ENCODE measurements around the gene CDC5L.

Gene CDC5L

DNA sequence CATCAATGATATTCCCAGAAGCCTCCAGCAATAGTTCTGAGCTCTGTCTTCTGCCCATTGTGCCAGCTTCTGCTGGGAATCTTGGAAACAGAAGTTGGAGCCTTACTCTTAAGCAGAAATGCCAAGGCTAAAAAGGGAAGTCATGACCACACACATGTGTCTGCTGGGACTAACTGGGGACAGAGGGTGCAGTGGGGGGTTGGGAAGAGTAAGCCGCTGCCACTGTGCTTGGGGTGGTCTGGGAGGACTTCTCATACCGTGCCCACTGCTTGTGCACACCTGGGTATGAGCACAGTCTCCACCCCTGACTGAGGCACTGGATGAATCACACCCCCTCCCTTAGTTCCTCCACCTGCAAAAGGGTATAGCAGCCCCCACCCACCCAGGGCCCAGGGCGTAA lies 90.7 kb downstream of the CDC5L start:
- Histone ChIP-seq H4K20me1 (ENCODE audit: low read depth, low read length) (no peaks in the 10 kb centered on the region), H3K79me2 (ENCODE audit: insufficient read depth, low read length) (no peaks in the 10 kb centered on the region), H2AFZ (ENCODE audit: low read depth, low read length, severe bottlenecking) (no peak overlapping the region), H3K9ac (ENCODE audit: low read length) (no peak overlapping the region), H3K4me2 (ENCODE audit: low read depth, low read length, poor library complexity, severe bottlenecking) (no peak overlapping the region), H3K27ac (ENCODE audit: low read depth, low read length) (no peak overlapping the region), H3K36me3 (ENCODE audit: low read length) (no peaks in the 10 kb centered on the region), H3K9me2 (replicated peaks; ENCODE audit: insufficient read depth, low read length) (no peaks in the 10 kb centered on the region), H3K27me3 (ENCODE audit: low read length) (no peaks in the 10 kb centered on the region), H3K9me3 (ENCODE audit: insufficient read depth, low read length) (no peaks in the 10 kb centered on the region), H3K4me3 (ENCODE audit: insufficient read depth, low read length, poor library complexity, severe bottlenecking) (no peak overlapping the region), H3F3A (ENCODE audit: insufficient read depth) (no peaks in the 10 kb centered on the region)
- TF ChIP-seq, protein P1, sequence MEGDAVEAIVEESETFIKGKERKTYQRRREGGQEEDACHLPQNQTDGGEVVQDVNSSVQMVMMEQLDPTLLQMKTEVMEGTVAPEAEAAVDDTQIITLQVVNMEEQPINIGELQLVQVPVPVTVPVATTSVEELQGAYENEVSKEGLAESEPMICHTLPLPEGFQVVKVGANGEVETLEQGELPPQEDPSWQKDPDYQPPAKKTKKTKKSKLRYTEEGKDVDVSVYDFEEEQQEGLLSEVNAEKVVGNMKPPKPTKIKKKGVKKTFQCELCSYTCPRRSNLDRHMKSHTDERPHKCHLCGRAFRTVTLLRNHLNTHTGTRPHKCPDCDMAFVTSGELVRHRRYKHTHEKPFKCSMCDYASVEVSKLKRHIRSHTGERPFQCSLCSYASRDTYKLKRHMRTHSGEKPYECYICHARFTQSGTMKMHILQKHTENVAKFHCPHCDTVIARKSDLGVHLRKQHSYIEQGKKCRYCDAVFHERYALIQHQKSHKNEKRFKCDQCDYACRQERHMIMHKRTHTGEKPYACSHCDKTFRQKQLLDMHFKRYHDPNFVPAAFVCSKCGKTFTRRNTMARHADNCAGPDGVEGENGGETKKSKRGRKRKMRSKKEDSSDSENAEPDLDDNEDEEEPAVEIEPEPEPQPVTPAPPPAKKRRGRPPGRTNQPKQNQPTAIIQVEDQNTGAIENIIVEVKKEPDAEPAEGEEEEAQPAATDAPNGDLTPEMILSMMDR (IDR thresholded peaks at IDR 0.05; ENCODE audit: insufficient read depth, low read length, poor library complexity, severe bottlenecking) = no peak
- no peak for TF ChIP-seq EZH2phosphoT487 (conservative IDR thresholded peaks at IDR 0.05; ENCODE audit: low read length)

- no peaks in the 10 kb centered on the region for H3K36me3 ChIP-seq (ENCODE audit: low read length)
- no peak overlapping the region for H2AFZ ChIP-seq (ENCODE audit: low read depth, low read length, severe bottlenecking)
- no peaks in the 10 kb centered on the region for H3K79me2 ChIP-seq (ENCODE audit: insufficient read depth, low read length)
- H3K27ac ChIP-seq (ENCODE audit: low read depth, low read length) = no peak overlapping the region
- H3K9me2 ChIP-seq (replicated peaks; ENCODE audit: insufficient read depth, low read length) = no peaks in the 10 kb centered on the region
- H4K20me1 ChIP-seq (ENCODE audit: low read depth, low read length) = no peaks in the 10 kb centered on the region
- H3K9me3 ChIP-seq (ENCODE audit: insufficient read depth, low read length) = no peaks in the 10 kb centered on the region
- H3K9ac ChIP-seq (ENCODE audit: low read length) = no peak overlapping the region
- no peaks in the 10 kb centered on the region for H3F3A ChIP-seq (ENCODE audit: insufficient read depth)
- TF ChIP-seq, protein P1 (IDR thresholded peaks at IDR 0.05; ENCODE audit: insufficient read depth, low read length, poor library complexity, severe bottlenecking) = no peak
- no peak for TF ChIP-seq EZH2phosphoT487 (conservative IDR thresholded peaks at IDR 0.05; ENCODE audit: low read length)
- no peak overlapping the region for H3K4me3 ChIP-seq (ENCODE audit: insufficient read depth, low read length, poor library complexity, severe bottlenecking)
- no peak overlapping the region for H3K4me2 ChIP-seq (ENCODE audit: low read depth, low read length, poor library complexity, severe bottlenecking)
- no peaks in the 10 kb centered on the region for H3K27me3 ChIP-seq (ENCODE audit: low read length)
Observed at GRCh38 chr6:44478591-44479254, 91.2 kb downstream of the CDC5L start.

- Histone ChIP-seq H3K27me3 (ENCODE audit: low read length) (no peaks in the 10 kb centered on the region), H3K9ac (ENCODE audit: low read length) (no peak overlapping the region), H3F3A (ENCODE audit: insufficient read depth) (no peaks in the 10 kb centered on the region), H2AFZ (ENCODE audit: low read depth, low read length, severe bottlenecking) (no peak overlapping the region), H3K36me3 (ENCODE audit: low read length) (no peaks in the 10 kb centered on the region), H3K9me3 (ENCODE audit: insufficient read depth, low read length) (no peaks in the 10 kb centered on the region), H3K79me2 (ENCODE audit: insufficient read depth, low read length) (no peaks in the 10 kb centered on the region), H3K4me2 (ENCODE audit: low read depth, low read length, poor library complexity, severe bottlenecking) (no peak overlapping the region), H4K20me1 (ENCODE audit: low read depth, low read length) (no peaks in the 10 kb centered on the region), H3K4me3 (ENCODE audit: insufficient read depth, low read length, poor library complexity, severe bottlenecking) (no peak overlapping the region), H3K27ac (ENCODE audit: low read depth, low read length) (no peak overlapping the region), H3K9me2 (replicated peaks; ENCODE audit: insufficient read depth, low read length) (no peaks in the 10 kb centered on the region)
- TF ChIP-seq, protein P1 (IDR thresholded peaks at IDR 0.05; ENCODE audit: insufficient read depth, low read length, poor library complexity, severe bottlenecking) = no peak
- TF ChIP-seq EZH2phosphoT487 (conservative IDR thresholded peaks at IDR 0.05; ENCODE audit: low read length) = no peak
Observed at GRCh38 chr6:44480097-44480541, 92.6 kb downstream of the CDC5L start.
